Measurements from ENCODE around the gene KRTAP10-5.
"Not testable (repeated sequence)": the region's sequence is repeated elsewhere in the genome, so short reads cannot be mapped to it uniquely, and the experiment has no call there.

Gene KRTAP10-5

GRCh38 chr21:44601596-44602462 lies 21.4 kb upstream of the KRTAP10-5 start:
- H3K27me3 Mint-ChIP-seq (ENCODE audit: low read depth): peaks cover 42% of the 10 kb centered on the region
- peaks cover 2% of the 10 kb centered on the region for H3K36me3 Mint-ChIP-seq (ENCODE audit: low read depth)
- H3K4me3 Mint-ChIP-seq: no peak overlapping the region
- peaks cover 26% of the 10 kb centered on the region for H3K9me3 Mint-ChIP-seq
- H3K4me1 Mint-ChIP-seq (ENCODE audit: low read depth): no peaks in the 10 kb centered on the region
- H3K27ac Mint-ChIP-seq: no peak overlapping the region

DNA sequence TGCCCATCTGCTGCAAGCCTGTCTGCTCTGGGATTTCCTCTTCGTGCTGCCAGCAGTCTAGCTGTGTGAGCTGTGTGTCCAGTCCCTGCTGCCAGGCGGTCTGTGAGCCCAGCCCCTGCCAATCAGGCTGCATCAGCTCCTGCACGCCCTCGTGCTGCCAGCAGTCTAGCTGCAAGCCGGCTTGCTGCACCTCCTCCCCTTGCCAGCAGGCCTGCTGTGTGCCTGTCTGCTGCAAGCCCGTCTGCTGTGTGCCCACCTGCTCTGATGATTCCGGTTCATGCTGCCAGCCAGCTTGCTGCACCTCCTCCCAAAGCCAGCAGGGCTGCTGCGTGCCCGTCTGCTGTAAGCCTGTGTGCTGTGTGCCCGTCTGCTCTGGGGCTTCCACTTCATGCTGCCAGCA lies 20.7 kb upstream of the KRTAP10-5 start:
- not testable (repeated sequence) for H3K4me3 Mint-ChIP-seq; H3K36me3 Mint-ChIP-seq (ENCODE audit: low read depth); H3K27ac Mint-ChIP-seq; H3K4me1 Mint-ChIP-seq (ENCODE audit: low read depth)
- Mint-ChIP-seq H3K9me3 (peaks cover 20% of the 10 kb centered on the region), H3K27me3 (ENCODE audit: low read depth) (peaks cover 41% of the 10 kb centered on the region)

DNA sequence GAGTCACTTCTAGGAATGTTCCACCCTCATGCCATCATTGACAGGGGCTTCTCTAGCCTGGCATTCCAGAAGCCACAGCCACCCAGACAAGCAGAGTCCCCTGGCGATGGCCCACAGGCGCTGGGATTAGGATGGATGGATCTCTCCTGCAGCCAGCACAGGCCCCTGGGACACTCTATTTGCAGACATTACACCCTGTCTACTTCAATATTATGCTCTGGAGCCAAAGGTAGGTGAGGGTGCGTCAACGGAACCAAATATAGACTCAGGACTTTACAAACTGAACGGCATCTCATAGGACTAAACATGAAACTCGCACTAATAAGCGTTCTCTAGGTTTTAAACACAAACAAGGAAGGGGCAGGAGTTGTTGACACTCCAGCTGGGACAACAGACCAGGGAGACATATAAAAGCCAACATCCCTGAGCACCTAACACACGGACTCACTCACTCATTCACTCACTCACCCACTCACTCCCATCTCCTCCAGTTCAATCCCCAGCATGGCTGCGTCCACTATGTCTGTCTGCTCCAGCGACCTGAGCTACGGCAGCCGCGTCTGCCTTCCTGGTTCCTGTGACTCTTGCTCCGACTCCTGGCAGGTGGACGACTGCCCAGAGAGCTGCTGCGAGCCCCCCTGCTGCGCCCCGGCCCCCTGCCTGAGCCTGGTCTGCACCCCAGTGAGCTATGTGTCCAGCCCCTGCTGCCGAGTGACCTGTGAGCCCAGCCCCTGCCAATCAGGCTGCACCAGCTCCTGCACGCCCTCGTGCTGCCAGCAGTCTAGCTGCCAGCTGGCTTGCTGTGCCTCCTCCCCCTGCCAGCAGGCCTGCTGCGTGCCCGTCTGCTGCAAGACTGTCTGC lies 19.9 kb upstream of the KRTAP10-5 start, which contains the start of gene KRTAP10-7:
KRTAP10-7 (plus strand) TSS at position 480 of the 861 bp plus-strand sequence; CDS start at position 505, 25 bp downstream.
- H3K36me3 Mint-ChIP-seq (ENCODE audit: low read depth); H3K4me1 Mint-ChIP-seq (ENCODE audit: low read depth); H3K27ac Mint-ChIP-seq; H3K4me3 Mint-ChIP-seq: not testable (repeated sequence)
- Mint-ChIP-seq H3K9me3 (peaks cover 16% of the 10 kb centered on the region), H3K27me3 (ENCODE audit: low read depth) (peaks cover 38% of the 10 kb centered on the region)

- Mint-ChIP-seq H3K27ac (no peak overlapping the region), H3K27me3 (ENCODE audit: low read depth) (peaks cover 33% of the 10 kb centered on the region), H3K4me1 (ENCODE audit: low read depth) (no peaks in the 10 kb centered on the region), H3K4me3 (no peak overlapping the region), H3K9me3 (peaks cover 9% of the 10 kb centered on the region), H3K36me3 (ENCODE audit: low read depth) (peaks cover 2% of the 10 kb centered on the region)
Observed at GRCh38 chr21:44599264-44600029, 19.0 kb upstream of the KRTAP10-5 start.

GRCh38 chr21:44598061-44598460 lies 17.7 kb upstream of the KRTAP10-5 start:
- H3K27me3 Mint-ChIP-seq (ENCODE audit: low read depth): peaks cover 30% of the 10 kb centered on the region
- no peaks in the 10 kb centered on the region for H3K4me1 Mint-ChIP-seq (ENCODE audit: low read depth)
- no peak overlapping the region for H3K27ac Mint-ChIP-seq

DNA sequence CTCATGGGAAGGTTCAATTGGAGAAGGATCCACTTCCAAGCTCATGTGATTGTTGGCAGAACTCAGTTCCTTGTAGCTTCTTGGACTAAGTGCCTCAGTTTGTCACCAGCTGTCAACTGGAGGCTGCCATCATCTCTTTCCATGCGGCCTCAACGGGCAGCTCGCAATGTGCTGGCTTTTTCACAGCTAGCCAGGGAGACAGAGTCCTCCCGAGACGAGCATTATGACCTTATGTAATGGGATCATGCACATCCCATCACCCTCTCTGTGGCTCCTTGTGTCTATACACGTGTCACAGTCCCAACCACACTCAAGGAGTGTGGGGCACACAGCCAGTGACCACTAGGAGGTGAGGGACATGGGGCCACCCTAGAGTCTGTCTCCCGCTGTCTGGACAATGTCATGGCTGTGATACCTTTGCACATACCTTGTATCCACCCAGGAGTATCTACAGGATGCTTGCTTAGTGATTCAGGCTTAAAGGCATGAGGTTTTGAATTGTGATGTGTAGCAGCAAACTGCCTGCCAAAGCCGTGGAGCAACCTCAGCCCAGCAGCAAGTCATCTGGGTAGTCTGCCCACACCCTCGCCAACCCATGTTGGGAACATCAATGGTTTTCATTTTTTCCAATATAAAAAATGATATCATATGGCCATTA lies 15.8 kb upstream of the KRTAP10-5 start:
- H3K27me3 Mint-ChIP-seq (ENCODE audit: low read depth): peaks cover 30% of the 10 kb centered on the region

More at GRCh38 chr21:44598061-44598460, 17.7 kb upstream of the KRTAP10-5 start:
- H3K4me3 Mint-ChIP-seq: no peak overlapping the region
- H3K36me3 Mint-ChIP-seq (ENCODE audit: low read depth): peaks cover 2% of the 10 kb centered on the region
- peaks cover 4% of the 10 kb centered on the region for H3K9me3 Mint-ChIP-seq

DNA sequence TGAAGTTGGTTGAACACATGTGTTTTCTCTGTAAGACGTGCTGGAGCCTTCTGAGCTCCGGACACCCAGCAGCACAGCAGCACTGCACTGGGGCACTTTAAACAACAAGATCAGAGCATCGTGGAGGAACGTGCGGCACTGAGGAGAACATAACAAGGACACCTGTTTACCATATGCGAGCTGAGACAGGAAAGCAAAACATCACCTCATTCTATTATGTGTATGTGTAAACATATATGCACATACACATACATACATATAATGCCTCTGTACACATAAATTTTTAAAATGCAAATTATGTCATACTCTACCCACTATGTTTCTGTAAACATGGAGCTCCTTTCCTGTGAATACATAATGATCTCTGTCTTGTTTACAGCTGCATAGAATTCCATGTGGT lies 15.1 kb upstream of the KRTAP10-5 start:
- H3K27ac Mint-ChIP-seq: no peak overlapping the region
- H3K9me3 Mint-ChIP-seq: peaks cover 4% of the 10 kb centered on the region
- H3K4me3 Mint-ChIP-seq: no peak overlapping the region
- H3K4me1 Mint-ChIP-seq (ENCODE audit: low read depth): no peaks in the 10 kb centered on the region
- H3K27me3 Mint-ChIP-seq (ENCODE audit: low read depth): peaks cover 30% of the 10 kb centered on the region
- peaks cover 2% of the 10 kb centered on the region for H3K36me3 Mint-ChIP-seq (ENCODE audit: low read depth)

More for the DNA sequence above, 15.8 kb upstream of the KRTAP10-5 start:
- Mint-ChIP-seq H3K9me3 (peaks cover 4% of the 10 kb centered on the region), H3K27ac (no peak overlapping the region), H3K36me3 (ENCODE audit: low read depth) (peaks cover 2% of the 10 kb centered on the region), H3K4me3 (no peak overlapping the region), H3K4me1 (ENCODE audit: low read depth) (no peaks in the 10 kb centered on the region)

- Mint-ChIP-seq H3K4me1 (ENCODE audit: low read depth) (no peaks in the 10 kb centered on the region), H3K27me3 (ENCODE audit: low read depth) (peaks cover 32% of the 10 kb centered on the region), H3K9me3 (peaks cover 4% of the 10 kb centered on the region), H3K27ac (no peak overlapping the region), H3K4me3 (no peak overlapping the region), H3K36me3 (ENCODE audit: low read depth) (peaks cover 2% of the 10 kb centered on the region)
Observed at GRCh38 chr21:44594406-44594916, 14.1 kb upstream of the KRTAP10-5 start.

DNA sequence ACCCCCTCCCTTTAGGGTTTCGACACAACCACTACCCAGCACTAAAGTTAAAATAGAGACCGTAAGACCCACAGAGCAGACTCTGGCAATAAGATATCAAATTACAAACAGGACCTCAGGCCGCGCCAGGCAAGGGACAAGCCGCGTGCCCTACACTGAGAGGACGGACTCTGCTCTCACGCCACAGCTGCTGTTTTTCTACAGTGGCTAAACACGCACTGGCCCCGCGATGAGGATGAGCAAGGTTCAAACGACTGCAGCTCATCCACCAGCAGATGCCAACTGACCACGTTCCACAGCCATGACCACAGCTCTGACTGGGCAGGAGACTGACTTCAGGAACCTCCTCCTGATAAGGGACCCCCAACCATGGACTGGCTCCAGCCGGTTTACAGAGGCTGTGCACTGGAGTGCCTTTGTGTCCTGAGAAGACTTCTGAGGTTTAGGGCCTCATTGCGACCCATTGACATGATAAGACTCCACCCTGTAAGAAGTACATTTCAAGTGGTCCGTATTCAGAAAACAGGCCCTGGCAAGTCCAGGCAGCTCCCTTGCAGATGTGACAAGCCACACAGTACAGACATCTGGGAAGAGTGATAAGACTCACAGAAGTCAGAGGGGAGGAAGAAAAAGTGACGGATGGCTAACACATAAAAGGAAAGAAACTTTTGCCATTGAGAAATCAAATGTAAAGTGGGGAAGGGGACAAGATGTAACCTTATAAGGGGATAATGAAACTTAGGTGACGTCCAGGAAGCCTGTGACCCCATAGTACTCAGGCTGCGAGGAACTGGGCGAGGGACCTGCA lies 13.4 kb upstream of the KRTAP10-5 start:
- H3K36me3 Mint-ChIP-seq (ENCODE audit: low read depth): peaks cover 2% of the 10 kb centered on the region
- H3K27me3 Mint-ChIP-seq (ENCODE audit: low read depth): peaks cover 33% of the 10 kb centered on the region
- no peak overlapping the region for H3K4me3 Mint-ChIP-seq
- peaks cover 3% of the 10 kb centered on the region for H3K9me3 Mint-ChIP-seq
- no peak overlapping the region for H3K27ac Mint-ChIP-seq
- no peaks in the 10 kb centered on the region for H3K4me1 Mint-ChIP-seq (ENCODE audit: low read depth)

- H3K4me3 Mint-ChIP-seq: no peak within 1 kb of the TSS
- H3K27ac Mint-ChIP-seq: no peak within 1 kb of the TSS
Observed at GRCh38 chr21:44592446-44593311, 12.3 kb upstream of the KRTAP10-5 start, which contains the start of gene KRTAP10-6. Gene KRTAP10-6 (minus strand): TSS chr21:44592505. CDS start chr21:44592484, 21 bp downstream.

GRCh38 chr21:44591801-44592130 lies 11.4 kb upstream of the KRTAP10-5 start:
- H3K36me3 Mint-ChIP-seq (ENCODE audit: low read depth); H3K4me1 Mint-ChIP-seq (ENCODE audit: low read depth); H3K4me3 Mint-ChIP-seq; H3K27ac Mint-ChIP-seq; H3K9me3 Mint-ChIP-seq: not testable (repeated sequence)
- peaks cover 35% of the 10 kb centered on the region for H3K27me3 Mint-ChIP-seq (ENCODE audit: low read depth)

More at GRCh38 chr21:44592446-44593311, 12.3 kb upstream of the KRTAP10-5 start, which contains the start of gene KRTAP10-6:
- H3K27me3 Mint-ChIP-seq (ENCODE audit: low read depth): peaks cover 32% of the 10 kb centered on the region
- no peaks in the 10 kb centered on the region for H3K4me1 Mint-ChIP-seq (ENCODE audit: low read depth)
- H3K9me3 Mint-ChIP-seq: no peaks in the 10 kb centered on the region
- H3K36me3 Mint-ChIP-seq (ENCODE audit: low read depth): no peaks in the 10 kb centered on the region
